ENCODE results near the gene NELFB.

The NELFB gene

GRCh38 chr9:137223078-137223970 is 31.8 kb upstream of the NELFB start:
- DNase-seq (ENCODE audit: low read depth in 4 of 4, low spot score in 1 of 4), result peak; percentile 96 to 98 (median 97)

- no peak for DNase-seq (ENCODE audit: low read depth in 4 of 4, low spot score in 1 of 4)
Measured at GRCh38 chr9:137224830-137225694, 30.1 kb upstream of the NELFB start, which contains the start of gene CYSRT1. CYSRT1 (plus strand) TSS chr9:137225174; CDS start chr9:137225622, 448 bp downstream.

- no peak for DNase-seq (ENCODE audit: low read depth in 4 of 4, low spot score in 1 of 4)
Measured at GRCh38 chr9:137225699-137226331, 29.3 kb upstream of the NELFB start.

GRCh38 chr9:137226338-137227053 is 28.6 kb upstream of the NELFB start:
- DNase-seq (ENCODE audit: low read depth in 4 of 4, low spot score in 1 of 4), result no peak

GRCh38 chr9:137227054-137227852 is 27.9 kb upstream of the NELFB start, which contains the start of gene RNF224:
RNF224 (plus strand) TSS chr9:137227502; CDS start chr9:137228336, 834 bp downstream.
- peak; percentile 52 to 76 (median 70) for DNase-seq (ENCODE audit: low read depth in 4 of 4, low spot score in 1 of 4)

GRCh38 chr9:137227853-137228505 is 27.1 kb upstream of the NELFB start:
- no peak for DNase-seq (ENCODE audit: low read depth in 4 of 4, low spot score in 1 of 4)

- DNase-seq (ENCODE audit: low read depth in 4 of 4, low spot score in 1 of 4), result no peak
Measured at GRCh38 chr9:137228506-137228967, 26.6 kb upstream of the NELFB start.

GRCh38 chr9:137228968-137229896 is 25.9 kb upstream of the NELFB start:
- DNase-seq (ENCODE audit: low read depth in 4 of 4, low spot score in 1 of 4), result no peak

- DNase-seq (ENCODE audit: low read depth in 4 of 4, low spot score in 1 of 4), result no peak
Measured at GRCh38 chr9:137229903-137230704, 25.0 kb upstream of the NELFB start.

GRCh38 chr9:137230705-137231371 is 24.3 kb upstream of the NELFB start, which contains the start of gene SLC34A3:
SLC34A3 (plus strand) TSS chr9:137230901; CDS start chr9:137231703, 802 bp downstream.
- DNase-seq (ENCODE audit: low read depth in 4 of 4, low spot score in 1 of 4), result no peak

GRCh38 chr9:137231372-137232039 is 23.6 kb upstream of the NELFB start:
- no peak for DNase-seq (ENCODE audit: low read depth in 4 of 4, low spot score in 1 of 4)

- DNase-seq (ENCODE audit: low read depth in 4 of 4, low spot score in 1 of 4), result no peak
Measured at GRCh38 chr9:137232101-137232500, 23.0 kb upstream of the NELFB start.

- DNase-seq (ENCODE audit: low read depth in 4 of 4, low spot score in 1 of 4), result no peak
Measured at GRCh38 chr9:137232510-137232909, 22.6 kb upstream of the NELFB start.

- DNase-seq (ENCODE audit: low read depth in 4 of 4, low spot score in 1 of 4), result no peak
Measured at GRCh38 chr9:137233143-137233980, 21.8 kb upstream of the NELFB start.

- DNase-seq (ENCODE audit: low read depth in 4 of 4, low spot score in 1 of 4), result no peak
Measured at GRCh38 chr9:137234055-137234697, 21.0 kb upstream of the NELFB start.
